T-helper 2 cell treated with Interferon-gamma antibody and Interleukin-4, amounts not matched to agents 5 μg/mL and 100 μg/mL, for 36 hours (primary cell): ENCODE results near the gene CLASP1.

Experiments
- DNase-seq: peaks from one replicate; pipeline ENCODE4 v3.0.0; 2021; ENCODE audit warnings: low spot score
- H3K27ac Mint-ChIP-seq: one replicate; pipeline ENCODE4 v1.8.0; 2021; ENCODE audit warnings: mild to moderate bottlenecking, mixed read lengths
- H3K27me3 Mint-ChIP-seq: one replicate; pipeline ENCODE4 v1.8.0; 2021; ENCODE audit warnings: low read depth, mixed read lengths
- H3K36me3 Mint-ChIP-seq: one replicate; pipeline ENCODE4 v1.8.0; 2021; ENCODE audit warnings: low read depth, mixed read lengths
- H3K4me1 Mint-ChIP-seq: one replicate; pipeline ENCODE4 v1.8.0; 2021; ENCODE audit warnings: low read depth, mixed read lengths
- H3K4me3 Mint-ChIP-seq: one replicate; pipeline ENCODE4 v1.8.0; 2022; ENCODE audit warnings: mild to moderate bottlenecking, moderate library complexity, mixed read lengths
- H3K9me3 Mint-ChIP-seq: one replicate; pipeline ENCODE4 v1.8.0; 2021; ENCODE audit warnings: mixed read lengths

The CLASP1 gene

GRCh38 chr2:121527009-121527682 is 122.1 kb downstream of the CLASP1 start:
- Mint-ChIP-seq H3K9me3 (no peaks in the 10 kb centered on the region), H3K36me3 (peaks cover 33% of the 10 kb centered on the region), H3K4me1 (peaks cover 43% of the 10 kb centered on the region), H3K27me3 (no peaks in the 10 kb centered on the region), H3K4me3 (no peak overlapping the region), H3K27ac (peak overlapping the region; percentile 45)
- DNase-seq, result peak; percentile 28

GRCh38 chr2:121524685-121525425 is 124.4 kb downstream of the CLASP1 start:
- peaks cover 35% of the 10 kb centered on the region for H3K36me3 Mint-ChIP-seq
- DNase-seq, result no peak
- no peak overlapping the region for H3K27ac Mint-ChIP-seq
- no peaks in the 10 kb centered on the region for H3K9me3 Mint-ChIP-seq
- H3K27me3 Mint-ChIP-seq, result no peaks in the 10 kb centered on the region
- peaks cover 35% of the 10 kb centered on the region for H3K4me1 Mint-ChIP-seq
- no peak overlapping the region for H3K4me3 Mint-ChIP-seq

DNA sequence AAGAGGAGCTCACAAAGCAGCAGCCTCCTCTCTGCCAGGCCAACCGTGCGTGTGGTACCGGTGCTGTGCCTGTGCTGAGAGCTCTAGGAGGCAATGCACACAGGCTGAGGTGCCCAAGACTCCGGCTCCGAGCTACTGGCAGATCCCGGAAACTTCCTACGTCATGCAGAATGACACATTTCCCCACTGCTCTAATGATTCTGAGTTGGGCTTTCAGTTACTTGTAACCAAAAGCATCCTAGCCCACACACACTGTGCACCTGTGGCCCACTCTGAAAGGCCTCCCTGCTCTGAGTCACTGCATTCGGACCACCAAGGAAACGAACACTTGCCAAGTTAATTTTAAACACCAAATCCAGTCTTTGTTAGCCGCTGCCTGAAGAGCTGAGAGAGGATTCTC is 127.9 kb downstream of the CLASP1 start:
- peaks cover 32% of the 10 kb centered on the region for H3K36me3 Mint-ChIP-seq
- no peak for DNase-seq
- no peak overlapping the region for H3K4me3 Mint-ChIP-seq
- H3K27ac Mint-ChIP-seq, result no peak overlapping the region
- H3K27me3 Mint-ChIP-seq, result no peaks in the 10 kb centered on the region
- H3K4me1 Mint-ChIP-seq, result peaks cover 12% of the 10 kb centered on the region
- H3K9me3 Mint-ChIP-seq, result no peaks in the 10 kb centered on the region

DNA sequence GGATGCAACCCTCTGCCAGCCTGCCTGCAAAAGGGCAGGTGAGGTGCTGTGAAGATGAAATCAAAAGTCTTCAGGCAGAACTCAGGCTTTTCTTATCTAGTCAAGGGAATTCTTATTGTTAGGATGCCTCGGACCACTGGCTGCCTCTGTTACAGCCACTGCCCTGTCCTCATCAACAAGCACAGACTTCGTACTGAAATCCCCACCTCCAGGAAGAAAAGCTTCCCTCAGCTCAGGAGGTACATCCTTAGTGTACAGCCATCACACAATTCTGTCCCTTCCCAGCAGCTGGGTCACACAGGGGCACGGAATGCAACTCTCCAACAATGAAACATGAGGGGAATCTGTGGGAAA is 128.6 kb downstream of the CLASP1 start:
- no peaks in the 10 kb centered on the region for H3K9me3 Mint-ChIP-seq
- no peak overlapping the region for H3K27ac Mint-ChIP-seq
- no peaks in the 10 kb centered on the region for H3K27me3 Mint-ChIP-seq
- no peak for DNase-seq
- no peak overlapping the region for H3K4me3 Mint-ChIP-seq
- H3K4me1 Mint-ChIP-seq, result peaks cover 6% of the 10 kb centered on the region
- peaks cover 29% of the 10 kb centered on the region for H3K36me3 Mint-ChIP-seq

DNA sequence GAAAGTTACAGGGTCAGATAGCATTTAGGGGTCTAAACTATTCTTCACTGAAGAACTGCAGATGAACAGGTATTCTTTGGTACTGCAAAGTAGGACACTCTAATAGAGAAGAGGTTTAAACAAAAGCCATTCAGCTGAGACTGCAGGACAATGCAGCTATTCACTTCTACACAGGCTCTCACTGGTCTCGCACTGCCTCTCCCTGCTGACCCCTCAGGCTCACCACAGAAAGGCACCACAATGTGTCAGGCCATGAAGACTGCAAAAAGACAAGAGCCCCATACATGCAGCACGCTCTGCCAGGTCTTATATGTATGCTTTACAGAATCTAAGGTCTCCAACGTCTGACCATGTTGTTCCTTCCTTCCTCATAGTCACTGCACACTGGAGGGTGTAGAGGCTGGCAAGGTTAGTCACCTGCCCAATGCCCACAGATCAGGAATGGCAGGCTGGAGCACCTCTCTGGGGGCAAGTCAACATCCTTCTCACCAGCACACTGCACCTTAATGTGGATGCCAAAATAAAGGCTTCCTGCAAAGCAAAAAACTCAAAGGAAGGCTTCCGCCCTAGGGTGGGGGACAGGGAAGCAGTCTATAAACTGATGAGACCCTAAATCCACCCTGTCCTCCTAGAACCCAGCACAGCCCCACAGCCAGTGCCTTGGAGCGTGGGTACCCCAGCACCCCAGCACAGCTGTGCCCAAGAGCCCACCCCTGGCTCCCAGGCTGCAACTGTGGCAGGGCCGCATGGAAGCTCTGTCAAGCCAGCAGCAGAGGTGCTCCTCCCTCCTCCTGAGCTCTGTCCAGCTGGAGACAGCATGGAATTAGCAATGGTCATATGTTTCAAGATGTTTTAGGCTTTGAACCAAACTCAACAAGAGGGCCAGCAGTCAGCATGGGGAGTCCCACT is 129.3 kb downstream of the CLASP1 start:
- H3K36me3 Mint-ChIP-seq, result peaks cover 30% of the 10 kb centered on the region
- no peak for DNase-seq
- no peak overlapping the region for H3K4me3 Mint-ChIP-seq
- peaks cover 6% of the 10 kb centered on the region for H3K4me1 Mint-ChIP-seq
- H3K27me3 Mint-ChIP-seq, result no peaks in the 10 kb centered on the region
- H3K27ac Mint-ChIP-seq, result no peak overlapping the region
- no peaks in the 10 kb centered on the region for H3K9me3 Mint-ChIP-seq

GRCh38 chr2:121519153-121519552 is 130.1 kb downstream of the CLASP1 start:
- no peak overlapping the region for H3K4me3 Mint-ChIP-seq
- H3K27ac Mint-ChIP-seq, result no peak overlapping the region
- H3K4me1 Mint-ChIP-seq, result peaks cover 9% of the 10 kb centered on the region
- DNase-seq, result no peak
- H3K27me3 Mint-ChIP-seq, result no peaks in the 10 kb centered on the region
- peaks cover 33% of the 10 kb centered on the region for H3K36me3 Mint-ChIP-seq
- no peaks in the 10 kb centered on the region for H3K9me3 Mint-ChIP-seq

DNA sequence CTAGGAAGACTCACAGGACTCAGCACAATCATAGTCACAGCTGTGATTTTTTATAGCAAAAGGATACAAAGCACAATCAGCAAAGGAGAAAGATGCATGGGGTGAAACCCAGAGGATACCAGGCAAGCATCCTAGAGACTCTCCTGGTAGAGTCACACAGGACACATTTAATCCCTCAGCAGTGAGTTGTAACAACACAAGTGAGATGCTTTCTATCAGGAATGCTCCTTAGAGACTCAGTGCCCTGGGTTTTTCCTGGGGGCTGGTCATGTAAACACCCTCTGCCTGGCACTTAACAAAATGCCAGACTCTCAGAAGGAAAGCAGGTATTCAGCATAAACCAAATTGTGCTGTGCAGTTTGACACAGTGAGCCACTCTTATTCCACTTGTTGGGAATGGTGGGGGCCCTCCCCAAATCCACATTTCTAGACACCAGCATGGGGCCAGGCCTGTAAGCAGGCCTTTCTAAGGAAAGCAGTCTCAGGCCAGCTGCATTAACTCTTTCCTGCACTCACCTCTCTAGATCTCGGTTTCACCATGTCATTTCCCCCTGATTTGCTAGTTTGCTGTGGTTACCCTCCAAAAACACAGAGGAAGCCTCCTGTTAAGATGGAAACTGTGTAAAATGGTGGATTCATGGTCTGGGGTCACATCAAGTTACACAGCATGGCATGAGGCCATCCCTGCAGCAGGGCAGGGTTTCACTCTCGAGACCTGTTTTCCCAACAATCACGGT is 135.5 kb downstream of the CLASP1 start:
- Mint-ChIP-seq H3K27ac (peak overlapping the region; percentile 33), H3K4me1 (peaks cover 3% of the 10 kb centered on the region), H3K4me3 (no peak overlapping the region), H3K36me3 (peaks cover 39% of the 10 kb centered on the region), H3K27me3 (no peaks in the 10 kb centered on the region), H3K9me3 (peaks cover 2% of the 10 kb centered on the region)
- no peak for DNase-seq

- no peak for DNase-seq
- Mint-ChIP-seq H3K27me3 (no peaks in the 10 kb centered on the region), H3K4me1 (peaks cover 3% of the 10 kb centered on the region), H3K36me3 (peaks cover 53% of the 10 kb centered on the region), H3K27ac (no peak overlapping the region), H3K4me3 (no peak overlapping the region), H3K9me3 (peaks cover 4% of the 10 kb centered on the region)
Observed at GRCh38 chr2:121510857-121511256, 138.4 kb downstream of the CLASP1 start.

DNA sequence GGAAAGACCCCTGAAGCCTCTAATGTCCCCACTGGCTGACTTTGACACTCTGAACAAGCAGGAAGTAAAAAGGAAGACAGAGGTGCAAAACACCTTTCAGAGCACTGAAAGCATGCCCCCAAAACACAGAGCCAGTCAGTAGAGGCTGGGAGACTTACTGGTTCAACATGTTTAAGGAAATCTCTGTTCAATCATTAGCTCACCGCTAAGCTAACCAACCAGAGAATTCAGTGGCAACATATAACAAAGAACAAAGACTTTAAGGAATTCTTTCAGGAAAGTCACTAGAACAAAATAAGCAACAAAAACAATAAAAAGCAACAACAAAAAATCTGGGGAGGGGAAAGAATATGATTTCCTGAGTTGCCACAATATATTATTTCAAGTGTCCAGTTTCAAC is 142.6 kb downstream of the CLASP1 start:
- Mint-ChIP-seq H3K4me1 (peaks cover 5% of the 10 kb centered on the region), H3K27ac (no peak overlapping the region), H3K36me3 (peaks cover 54% of the 10 kb centered on the region), H3K4me3 (no peak overlapping the region), H3K9me3 (peaks cover 4% of the 10 kb centered on the region), H3K27me3 (no peaks in the 10 kb centered on the region)
- no peak for DNase-seq

DNA sequence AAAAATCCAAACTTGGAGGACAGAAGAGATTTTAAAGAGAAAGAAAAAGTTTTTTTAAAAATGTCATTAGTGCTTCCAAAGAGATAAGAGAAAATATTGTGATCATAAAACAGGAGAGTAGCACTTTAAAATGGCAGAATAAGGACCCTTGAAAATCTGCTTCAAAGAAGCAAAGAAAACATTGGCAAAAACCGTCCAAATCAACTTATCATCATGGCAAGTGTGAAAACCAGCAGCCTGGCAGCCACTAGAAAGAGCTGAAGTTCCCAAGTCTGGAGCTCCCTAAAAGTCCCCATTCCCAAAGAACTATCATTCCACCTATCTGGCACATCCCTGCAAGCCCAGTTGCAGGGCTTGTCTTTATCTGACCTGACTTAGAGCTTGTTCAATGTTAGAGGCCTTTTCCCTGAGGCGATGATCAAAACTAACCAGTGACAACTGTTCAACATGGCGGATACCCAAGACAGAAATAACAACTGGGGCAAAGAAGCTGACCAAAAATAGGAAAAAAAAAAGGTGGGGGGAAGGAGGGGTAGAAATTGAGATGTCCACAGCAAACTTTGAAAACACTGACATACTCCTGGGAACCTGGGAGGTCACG is 143.2 kb downstream of the CLASP1 start:
- DNase-seq, result no peak
- H3K4me3 Mint-ChIP-seq, result no peak overlapping the region
- no peaks in the 10 kb centered on the region for H3K27me3 Mint-ChIP-seq
- H3K9me3 Mint-ChIP-seq, result peaks cover 4% of the 10 kb centered on the region
- H3K4me1 Mint-ChIP-seq, result peaks cover 5% of the 10 kb centered on the region
- peaks cover 56% of the 10 kb centered on the region for H3K36me3 Mint-ChIP-seq
- no peak overlapping the region for H3K27ac Mint-ChIP-seq

- no peak for DNase-seq
- Mint-ChIP-seq H3K36me3 (peaks cover 60% of the 10 kb centered on the region), H3K4me3 (no peak overlapping the region), H3K27me3 (no peaks in the 10 kb centered on the region), H3K4me1 (peaks cover 5% of the 10 kb centered on the region), H3K27ac (no peak overlapping the region), H3K9me3 (peaks cover 6% of the 10 kb centered on the region)
Observed at GRCh38 chr2:121505005-121505404, 144.3 kb downstream of the CLASP1 start.

- Mint-ChIP-seq H3K27me3 (no peaks in the 10 kb centered on the region), H3K4me1 (peaks cover 5% of the 10 kb centered on the region), H3K27ac (no peak overlapping the region), H3K36me3 (peaks cover 63% of the 10 kb centered on the region), H3K9me3 (peaks cover 10% of the 10 kb centered on the region), H3K4me3 (no peak overlapping the region)
- no peak for DNase-seq
Observed at GRCh38 chr2:121504316-121504715, 144.9 kb downstream of the CLASP1 start.

DNA sequence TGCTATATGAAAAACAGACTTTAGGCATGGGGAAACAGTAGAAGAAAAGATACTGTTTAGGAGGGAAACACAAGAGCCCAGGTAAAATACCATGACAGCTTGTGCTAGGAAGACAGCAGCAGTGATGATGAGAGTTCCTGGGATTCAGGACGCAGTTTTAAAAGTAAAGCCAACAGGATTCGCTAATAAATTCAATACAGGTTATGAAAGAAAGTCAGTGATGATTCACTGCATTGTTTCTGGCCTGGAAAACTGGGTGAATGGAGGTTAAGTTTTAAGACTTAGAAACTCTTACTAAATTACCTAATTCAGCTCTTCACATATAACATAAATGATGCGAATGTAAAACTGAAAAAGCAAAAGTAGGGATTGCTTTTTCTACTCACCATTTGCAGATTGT is 146.5 kb downstream of the CLASP1 start:
- Mint-ChIP-seq H3K4me1 (peaks cover 5% of the 10 kb centered on the region), H3K9me3 (peaks cover 10% of the 10 kb centered on the region), H3K4me3 (no peak overlapping the region), H3K27me3 (no peaks in the 10 kb centered on the region), H3K36me3 (peaks cover 60% of the 10 kb centered on the region), H3K27ac (no peak overlapping the region)
- DNase-seq, result no peak
